ENCODE data around the gene LMF1.

LMF1 gene

GRCh38 chr16:1002399-1003166, 31.8 kb upstream of the LMF1 start:
- peak in 2 of 5 experiments; percentile 40 to 75 for DNase-seq

- DNase-seq: no peak
These were observed 30.3 kb upstream of the LMF1 start for GRCh38 chr16:1001096-1001495.

GRCh38 chr16:1000608-1001007, 29.8 kb upstream of the LMF1 start:
- no peak for DNase-seq

GRCh38 chr16:999677-1000076, 28.9 kb upstream of the LMF1 start:
- no peak for DNase-seq

- no peak for DNase-seq
These were observed 27.8 kb upstream of the LMF1 start for GRCh38 chr16:998615-999014.

- DNase-seq: no peak
These were observed 27.4 kb upstream of the LMF1 start for GRCh38 chr16:998211-998610.

GRCh38 chr16:997440-998051, 26.8 kb upstream of the LMF1 start:
- DNase-seq: peak in 4 of 5 experiments; percentile 35 to 60 (median 51)

GRCh38 chr16:996681-997080, 25.9 kb upstream of the LMF1 start:
- peak in 1 of 5 experiments; percentile 31 for DNase-seq

GRCh38 chr16:995783-996182, 25.0 kb upstream of the LMF1 start:
- DNase-seq: no peak

GRCh38 chr16:995087-995486, 24.3 kb upstream of the LMF1 start:
- DNase-seq: no peak

GRCh38 chr16:993731-994130, 22.9 kb upstream of the LMF1 start:
- DNase-seq: no peak

GRCh38 chr16:991773-992172, 21.0 kb upstream of the LMF1 start:
- DNase-seq: no peak

- DNase-seq: no peak
These were observed 20.6 kb upstream of the LMF1 start for GRCh38 chr16:991345-991744.

- no peak for DNase-seq
These were observed 19.9 kb upstream of the LMF1 start for GRCh38 chr16:990516-991291.

GRCh38 chr16:989354-989814, 18.6 kb upstream of the LMF1 start:
- DNase-seq: no peak

- DNase-seq: no peak
These were observed 17.9 kb upstream of the LMF1 start for GRCh38 chr16:988471-989353.

- DNase-seq: no peak
These were observed 17.1 kb upstream of the LMF1 start for GRCh38 chr16:987906-988305.

- no peak for DNase-seq
These were observed 16.3 kb upstream of the LMF1 start for GRCh38 chr16:986925-987582.

- no peak for DNase-seq
These were observed 15.6 kb upstream of the LMF1 start for GRCh38 chr16:986411-986810.

GRCh38 chr16:985646-986400, 15.0 kb upstream of the LMF1 start:
- no peak for DNase-seq

Data from T-helper 2 cell (primary cell).